ENCODE results near the gene CHD6.

DNA sequence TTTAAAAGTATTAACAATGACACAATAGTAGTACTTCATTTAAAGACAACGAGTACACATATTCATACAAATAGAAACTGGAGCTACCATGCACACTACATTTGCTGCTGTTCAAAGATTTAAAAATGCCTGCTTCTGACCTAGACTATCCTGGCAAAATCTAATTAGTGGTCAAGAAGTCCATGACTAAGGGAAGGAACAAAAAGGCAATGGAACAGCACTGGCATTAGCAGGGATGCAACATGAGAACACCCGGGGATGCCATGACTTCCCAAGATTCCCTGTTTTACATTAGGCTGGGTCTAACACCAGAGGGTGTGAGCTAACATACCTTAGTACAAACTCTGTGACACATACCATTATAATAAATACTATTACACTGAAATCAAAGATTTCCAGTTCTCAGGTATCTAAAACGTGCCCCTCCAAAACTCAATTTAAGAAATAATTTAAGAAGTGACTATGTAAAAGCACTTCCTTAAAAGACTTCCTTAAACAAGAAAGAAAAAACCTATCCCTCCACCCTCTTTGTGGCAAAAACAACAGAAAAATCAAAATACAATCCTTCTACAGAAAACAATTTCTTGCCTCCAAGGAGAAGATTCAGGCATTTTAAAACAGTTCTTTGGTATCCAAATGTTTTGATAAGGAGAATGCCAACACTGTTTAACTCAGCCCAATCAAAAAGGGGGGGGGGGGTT lies 25.5 kb downstream of the CHD6 start:
- TF ChIP-seq, protein P1, sequence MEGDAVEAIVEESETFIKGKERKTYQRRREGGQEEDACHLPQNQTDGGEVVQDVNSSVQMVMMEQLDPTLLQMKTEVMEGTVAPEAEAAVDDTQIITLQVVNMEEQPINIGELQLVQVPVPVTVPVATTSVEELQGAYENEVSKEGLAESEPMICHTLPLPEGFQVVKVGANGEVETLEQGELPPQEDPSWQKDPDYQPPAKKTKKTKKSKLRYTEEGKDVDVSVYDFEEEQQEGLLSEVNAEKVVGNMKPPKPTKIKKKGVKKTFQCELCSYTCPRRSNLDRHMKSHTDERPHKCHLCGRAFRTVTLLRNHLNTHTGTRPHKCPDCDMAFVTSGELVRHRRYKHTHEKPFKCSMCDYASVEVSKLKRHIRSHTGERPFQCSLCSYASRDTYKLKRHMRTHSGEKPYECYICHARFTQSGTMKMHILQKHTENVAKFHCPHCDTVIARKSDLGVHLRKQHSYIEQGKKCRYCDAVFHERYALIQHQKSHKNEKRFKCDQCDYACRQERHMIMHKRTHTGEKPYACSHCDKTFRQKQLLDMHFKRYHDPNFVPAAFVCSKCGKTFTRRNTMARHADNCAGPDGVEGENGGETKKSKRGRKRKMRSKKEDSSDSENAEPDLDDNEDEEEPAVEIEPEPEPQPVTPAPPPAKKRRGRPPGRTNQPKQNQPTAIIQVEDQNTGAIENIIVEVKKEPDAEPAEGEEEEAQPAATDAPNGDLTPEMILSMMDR (IDR thresholded peaks at IDR 0.05), result no peak
- TF ChIP-seq POLR2A (IDR thresholded peaks at IDR 0.05) (no peak), POLR2AphosphoS5 (IDR thresholded peaks at IDR 0.05) (no peak)

Measured in upper lobe of left lung (tissue), 4 donors.